HG03135 (cell line): ENCODE results near the gene C12orf43.
"Not testable (repeated sequence)": the region's sequence is repeated elsewhere in the genome, so short reads cannot be mapped to it uniquely, and the experiment has no call there.

Source experiments
- ATAC-seq: cut with Tn5 transposase; IDR thresholded peaks from one replicate; pipeline ENCODE4 v1.9.1; 2021; ENCODE audit warnings: mild to moderate bottlenecking, moderate library complexity; ENCODE audit not compliant: unreplicated experiment

C12orf43 gene

GRCh38 chr12:121015825-121016766 is at the start of gene C12orf43:
C12orf43 (minus strand) TSS chr12:121016487; CDS start chr12:121016474, 13 bp downstream.
- peak; percentile 89 for ATAC-seq

GRCh38 chr12:121065345-121065744 is 49.1 kb upstream of the C12orf43 start:
- no peak for ATAC-seq

- not testable (repeated sequence) for ATAC-seq
Measured at GRCh38 chr12:121064586-121064985, 48.3 kb upstream of the C12orf43 start.

- no peak for ATAC-seq
Measured at GRCh38 chr12:121064116-121064515, 47.8 kb upstream of the C12orf43 start.

GRCh38 chr12:121062391-121063045 is 46.2 kb upstream of the C12orf43 start:
- no peak for ATAC-seq

GRCh38 chr12:121061831-121062230 is 45.5 kb upstream of the C12orf43 start:
- ATAC-seq, result no peak

GRCh38 chr12:121060149-121061001 is 44.1 kb upstream of the C12orf43 start:
- ATAC-seq, result peak; percentile 81

- ATAC-seq, result peak; percentile 16
Measured at GRCh38 chr12:121059031-121059898, 43.0 kb upstream of the C12orf43 start.

GRCh38 chr12:121057794-121058193 is 41.5 kb upstream of the C12orf43 start:
- ATAC-seq, result no peak

GRCh38 chr12:121053706-121054105 is 37.4 kb upstream of the C12orf43 start:
- no peak for ATAC-seq

- ATAC-seq, result no peak
Measured at GRCh38 chr12:121050725-121051124, 34.4 kb upstream of the C12orf43 start.

GRCh38 chr12:121048442-121048841 is 32.2 kb upstream of the C12orf43 start:
- no peak for ATAC-seq

- not testable (repeated sequence) for ATAC-seq
Measured at GRCh38 chr12:121047400-121047799, 31.1 kb upstream of the C12orf43 start.

- no peak for ATAC-seq
Measured at GRCh38 chr12:121043067-121043466, 26.8 kb upstream of the C12orf43 start.

GRCh38 chr12:121038861-121039668 is 22.8 kb upstream of the C12orf43 start, which contains the start of gene OASL:
OASL (minus strand) TSS chr12:121039246; CDS start chr12:121038971, 275 bp downstream.
- peak; percentile 77 for ATAC-seq

- ATAC-seq, result no peak
Measured at GRCh38 chr12:121036810-121037326, 20.6 kb upstream of the C12orf43 start.

GRCh38 chr12:121034616-121035305 is 18.5 kb upstream of the C12orf43 start:
- no peak for ATAC-seq

- no peak for ATAC-seq
Measured at GRCh38 chr12:121033625-121034349, 17.5 kb upstream of the C12orf43 start.
